GM12874 (cell line): Measurements from ENCODE around the gene JARID2.

Experiments used
- TF ChIP-seq, protein P1 (sequence below): IDR thresholded peaks from 2 replicates; pipeline ENCODE4 v1.5.1; 2011; ENCODE audit warnings: low read depth, mild to moderate bottlenecking, control low read depth, low read length, moderate library complexity; ENCODE audit not compliant: insufficient read depth

The JARID2 gene

DNA sequence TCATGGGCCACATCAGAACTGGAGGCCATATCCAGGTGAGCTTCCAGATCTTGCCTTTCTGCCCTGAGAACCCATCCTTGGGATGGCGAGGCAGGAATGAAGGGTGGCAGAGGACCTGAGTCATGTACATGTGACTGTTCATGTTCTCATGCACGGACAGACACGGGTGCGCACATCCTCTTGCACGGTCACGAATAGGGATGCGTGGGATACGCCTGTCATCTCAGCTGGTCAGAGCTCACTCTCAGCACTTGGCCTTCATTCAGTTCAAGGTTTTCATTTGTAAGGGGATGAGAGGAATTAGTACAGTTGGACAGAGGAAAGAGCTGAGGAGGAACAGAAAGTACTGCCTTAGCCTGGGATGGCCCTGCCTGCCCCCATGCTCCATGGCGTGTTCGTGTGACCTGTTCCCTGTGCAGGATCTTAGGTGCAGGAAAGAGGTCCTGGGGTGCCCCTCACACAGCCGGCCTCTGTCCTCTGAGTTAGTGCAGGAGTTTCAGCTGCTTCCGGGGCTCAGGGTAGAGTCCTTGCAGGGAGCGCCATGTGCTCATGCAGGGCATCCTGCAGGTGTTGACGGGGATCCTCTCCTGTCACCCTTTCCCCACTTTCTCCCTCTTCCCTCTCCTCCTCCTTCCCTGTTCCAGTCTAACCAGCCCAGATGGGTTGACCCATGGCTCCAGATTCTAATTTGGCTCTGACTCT, 243.5 kb downstream of the JARID2 start:
- TF ChIP-seq, protein P1, sequence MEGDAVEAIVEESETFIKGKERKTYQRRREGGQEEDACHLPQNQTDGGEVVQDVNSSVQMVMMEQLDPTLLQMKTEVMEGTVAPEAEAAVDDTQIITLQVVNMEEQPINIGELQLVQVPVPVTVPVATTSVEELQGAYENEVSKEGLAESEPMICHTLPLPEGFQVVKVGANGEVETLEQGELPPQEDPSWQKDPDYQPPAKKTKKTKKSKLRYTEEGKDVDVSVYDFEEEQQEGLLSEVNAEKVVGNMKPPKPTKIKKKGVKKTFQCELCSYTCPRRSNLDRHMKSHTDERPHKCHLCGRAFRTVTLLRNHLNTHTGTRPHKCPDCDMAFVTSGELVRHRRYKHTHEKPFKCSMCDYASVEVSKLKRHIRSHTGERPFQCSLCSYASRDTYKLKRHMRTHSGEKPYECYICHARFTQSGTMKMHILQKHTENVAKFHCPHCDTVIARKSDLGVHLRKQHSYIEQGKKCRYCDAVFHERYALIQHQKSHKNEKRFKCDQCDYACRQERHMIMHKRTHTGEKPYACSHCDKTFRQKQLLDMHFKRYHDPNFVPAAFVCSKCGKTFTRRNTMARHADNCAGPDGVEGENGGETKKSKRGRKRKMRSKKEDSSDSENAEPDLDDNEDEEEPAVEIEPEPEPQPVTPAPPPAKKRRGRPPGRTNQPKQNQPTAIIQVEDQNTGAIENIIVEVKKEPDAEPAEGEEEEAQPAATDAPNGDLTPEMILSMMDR = no peak

DNA sequence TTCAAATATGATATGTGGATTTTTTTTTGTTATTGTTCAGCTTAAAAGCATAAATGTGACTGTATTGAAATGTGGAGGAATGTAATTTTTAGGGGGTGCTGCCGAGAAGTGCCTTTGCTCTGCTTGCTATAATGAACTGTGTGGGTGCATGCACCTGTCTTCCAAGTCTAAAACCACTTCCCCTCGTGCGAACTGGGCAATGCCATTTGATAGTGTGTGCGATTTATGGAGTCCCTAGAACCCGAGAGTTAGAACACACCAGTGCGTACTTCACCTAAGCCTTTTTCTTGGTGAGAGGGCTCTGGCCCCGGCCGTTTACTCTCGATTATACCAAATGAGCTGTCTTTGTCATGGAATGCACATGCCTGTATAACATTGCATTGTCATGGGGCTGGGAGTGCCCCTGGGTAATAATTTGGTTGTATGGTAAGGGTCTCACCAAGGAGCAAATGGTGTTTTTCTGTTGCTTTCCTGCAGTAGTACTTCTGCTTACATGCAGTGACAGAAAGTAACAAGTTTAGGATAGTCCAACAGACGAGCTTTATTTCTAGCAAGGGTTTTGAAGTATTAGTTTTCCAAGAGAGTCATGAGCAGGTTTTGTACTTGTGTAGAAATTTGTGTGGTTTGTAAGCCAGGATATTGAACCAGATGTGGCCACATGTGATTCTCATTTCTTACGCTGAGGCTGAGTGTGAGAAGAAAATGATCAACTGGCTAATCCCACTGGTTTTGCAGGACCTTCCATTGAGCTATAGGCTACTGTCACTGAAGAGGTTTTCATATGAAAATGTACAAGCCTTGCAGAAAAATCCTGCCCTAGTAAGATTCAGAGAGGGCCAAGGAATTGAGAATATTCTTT, 244.6 kb downstream of the JARID2 start:
- TF ChIP-seq, protein P1 = no peak

DNA sequence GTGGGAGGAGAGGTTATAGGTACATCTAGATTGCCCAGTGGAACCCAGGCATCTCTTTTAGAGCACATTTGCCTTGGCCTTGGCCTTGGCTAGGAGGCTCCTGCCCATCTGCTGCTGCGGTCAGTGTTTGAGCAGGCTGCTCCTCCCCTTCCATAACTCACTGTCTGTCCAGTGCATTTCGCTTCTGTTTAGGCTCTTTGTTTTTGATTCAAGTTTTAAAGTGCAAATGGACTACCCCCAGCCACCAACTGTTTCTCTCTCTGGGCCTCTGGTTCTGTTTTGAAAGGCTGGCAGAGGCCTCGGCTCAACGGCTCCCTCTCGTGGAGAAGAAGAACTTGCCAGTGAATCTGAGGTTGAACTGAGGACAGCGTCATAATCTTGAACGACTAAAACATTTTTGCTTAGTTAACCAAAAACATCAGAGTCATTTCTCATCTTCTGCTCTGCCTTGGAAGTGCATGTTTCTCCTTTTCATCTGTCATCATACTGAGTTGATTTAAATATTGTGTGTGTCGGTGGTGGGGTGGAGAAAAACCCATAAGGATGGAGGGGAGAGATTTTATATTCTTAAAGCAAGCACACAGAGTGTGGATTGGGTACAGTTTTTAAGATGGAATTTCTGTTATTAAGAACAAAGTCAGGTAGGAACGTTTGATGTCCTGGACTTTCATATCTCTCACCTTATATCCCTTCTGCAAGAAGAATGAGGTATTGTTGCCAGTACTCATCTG, 245.6 kb downstream of the JARID2 start:
- TF ChIP-seq, protein P1 = peak; percentile 87

DNA sequence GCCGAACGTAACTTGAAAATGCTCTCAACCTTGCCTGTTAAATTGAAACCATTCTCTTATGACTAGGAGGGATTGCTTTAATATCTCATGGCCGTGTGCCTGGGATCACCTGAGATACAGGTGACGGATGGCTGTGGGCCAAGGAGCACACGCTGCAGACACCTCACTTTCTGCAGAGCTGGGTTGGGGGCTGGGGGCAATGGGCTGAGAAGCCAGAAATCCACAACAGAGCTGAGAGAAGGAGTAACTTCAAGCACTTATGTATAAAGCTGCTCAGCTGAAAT, 246.1 kb downstream of the JARID2 start:
- TF ChIP-seq, protein P1 = no peak

DNA sequence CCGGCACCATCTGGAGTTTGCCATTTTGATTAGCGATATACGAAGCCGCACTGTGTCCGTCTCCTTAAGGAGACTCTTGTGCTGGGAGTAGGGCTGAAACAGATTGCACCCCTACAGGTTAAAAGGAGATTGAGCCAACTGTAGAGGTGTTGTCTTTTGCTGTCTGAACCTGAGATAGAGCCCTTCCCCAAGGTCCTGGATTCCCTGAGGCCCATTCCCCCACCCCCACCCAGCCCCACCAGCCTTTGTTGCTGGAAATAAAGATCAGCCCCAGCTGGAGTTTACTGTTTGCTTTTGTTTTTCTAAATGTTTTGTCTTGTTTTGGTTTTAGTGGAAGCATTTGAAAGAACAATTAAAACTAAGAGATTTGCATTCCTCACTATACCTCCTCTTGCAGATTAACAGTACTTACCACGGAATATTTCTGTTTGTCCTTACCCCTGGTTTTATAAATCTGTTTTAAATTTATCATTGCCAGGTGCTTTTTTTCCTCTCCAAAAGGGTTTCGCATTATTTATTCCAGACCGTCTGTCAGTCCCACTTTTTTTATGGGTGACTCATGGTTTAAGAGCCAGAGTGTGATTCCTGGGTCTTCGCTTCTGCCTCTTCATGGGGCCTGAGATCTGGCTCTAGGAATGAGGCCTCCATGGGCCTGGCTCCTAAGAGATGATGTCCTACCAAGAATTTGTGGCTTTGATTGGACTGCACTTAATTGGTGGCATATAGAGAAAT, 247.7 kb downstream of the JARID2 start:
- TF ChIP-seq, protein P1 = no peak

DNA sequence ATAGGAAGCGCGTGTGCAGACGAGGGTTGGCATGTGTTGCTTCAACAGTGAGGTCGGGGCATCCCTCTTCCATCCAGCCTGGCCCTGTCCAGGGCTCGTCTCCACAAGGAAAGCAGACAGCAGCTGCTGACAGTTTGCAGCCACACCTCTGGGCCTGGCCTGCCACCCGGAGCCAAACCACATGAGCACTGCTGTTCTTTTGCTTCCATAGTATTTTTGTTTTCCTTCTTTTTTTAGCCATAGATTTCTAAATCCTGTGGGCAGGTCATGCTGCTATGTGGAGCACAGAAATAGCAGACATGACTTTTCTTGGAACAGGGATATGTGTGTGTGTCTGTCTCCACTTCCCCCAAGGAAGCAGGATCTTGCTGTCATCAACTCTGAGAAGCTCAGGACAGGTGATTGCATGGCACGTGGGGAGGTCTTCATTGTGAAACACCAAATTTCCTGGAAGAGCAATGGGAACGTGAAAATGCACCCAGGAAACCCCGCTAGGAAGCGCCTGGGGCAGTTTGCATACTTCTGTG, 249.6 kb downstream of the JARID2 start:
- TF ChIP-seq, protein P1 = no peak
